ENCODE results near the gene GABBR1.
A peak's percentile ranks its signal among the peaks of the same experiment; 100 is the strongest.

GRCh38 chr6:29628419-29629281 is 4.3 kb downstream of the GABBR1 start:
- peak in 2 of 3 experiments; percentile 32 to 58 for TF ChIP-seq CTCF (IDR thresholded peaks at IDR 0.05)
- TF ChIP-seq POLR2A (IDR thresholded peaks at IDR 0.05) = no peak
